K562 (cell line): ENCODE measurements around the gene ORM1.

ENCODE experiments used
- HIVEP1 ChIP-seq: fragments of 250-450 bp; sonication (Bioruptor Pico); IDR thresholded peaks from 2 replicates; pipeline ENCODE4 v1.4.0; 2020; ENCODE audit warnings: mild to moderate bottlenecking
- NFIC ChIP-seq: fragments of 450-650 bp; IDR thresholded peaks from 2 replicates; pipeline ENCODE4 v1.6.1; 2017; ENCODE audit warnings: mild to moderate bottlenecking, inconsistent platforms
- POLR2A ChIP-seq: fragments of 450-650 bp; conservative IDR thresholded peaks from 2 replicates; pipeline ENCODE4 v1.6.1; 2016
- RCOR1 ChIP-seq, 2 experiments: IDR thresholded peaks; 2 replicates each; pipeline ENCODE4 v1.6.1; 2012; ENCODE audit warnings: low read depth in 2 of 2, low read length in 2 of 2, borderline replicate concordance in 1 of 2, improper control_type of control experiment in 1 of 2
- YY1 ChIP-seq, 3 experiments: IDR thresholded peaks; 2 replicates each; pipeline ENCODE4 v1.6.1; 2011; ENCODE audit warnings: low read length in 2 of 3, mild to moderate bottlenecking in 2 of 3, moderate library complexity in 2 of 3, borderline replicate concordance in 1 of 3, control low read depth in 1 of 3, low read depth in 1 of 3; ENCODE audit not compliant: insufficient read depth in 3 of 3, insufficient replicate concordance in 2 of 3, control insufficient read depth in 1 of 3, insufficient read length in 1 of 3; ENCODE audit errors: extremely low read depth in 1 of 3
- ZNF143 ChIP-seq: sonication (generic); formaldehyde crosslinking; IDR thresholded peaks from 2 replicates; pipeline ENCODE4 v1.9.0; 2022; ENCODE audit warnings: mild to moderate bottlenecking, missing genetic modification reagents
- ZNF311 ChIP-seq: fragments of 250-450 bp; sonication (Bioruptor Pico); IDR thresholded peaks from 2 replicates; pipeline ENCODE4 v1.4.0; 2020; ENCODE audit warnings: mild to moderate bottlenecking, moderate library complexity
- TF ChIP-seq, protein P1 (sequence below), 2 experiments: fragments of 450-650 bp in 1 of 2; sonication (generic) in 1 of 2; formaldehyde crosslinking in 1 of 2; IDR thresholded peaks in 1 of 2; conservative IDR thresholded peaks in 1 of 2; 2 replicates each; pipeline versions ENCODE4 v1.6.1 to v1.8.1; 2016 to 2023; ENCODE audit warnings: mild to moderate bottlenecking in 2 of 2, moderate library complexity in 2 of 2, inconsistent platforms in 1 of 2, missing genetic modification reagents in 1 of 2
- TF ChIP-seq, protein P2 (sequence below), 3 experiments: IDR thresholded peaks in 2 of 3; conservative IDR thresholded peaks in 1 of 3; 2 replicates each; pipeline ENCODE4 v1.5.1; 2011 to 2012; ENCODE audit warnings: low read length in 3 of 3, mild to moderate bottlenecking in 3 of 3, control low read depth in 2 of 3, improper control_type of control experiment in 1 of 3, inconsistent platforms in 1 of 3, low read depth in 1 of 3, mixed read lengths in 1 of 3, moderate library complexity in 1 of 3; ENCODE audit not compliant: insufficient read depth in 2 of 3
- TF ChIP-seq, protein P3 (sequence below): sonication (generic); formaldehyde crosslinking; IDR thresholded peaks from 2 replicates; pipeline ENCODE4 v1.9.0; 2022; ENCODE audit warnings: mild to moderate bottlenecking, missing genetic modification reagents
- TF ChIP-seq, protein P4 (sequence below): IDR thresholded peaks from 2 replicates; pipeline ENCODE4 v1.6.1; 2011; ENCODE audit not compliant: insufficient read length; ENCODE audit errors: extremely low read depth
- TF ChIP-seq, protein P5 (sequence below): fragments of 450-650 bp; formaldehyde crosslinking; IDR thresholded peaks from 2 replicates; pipeline ENCODE4 v1.4.0; 2020; ENCODE audit warnings: mild to moderate bottlenecking, moderate library complexity

DNA sequence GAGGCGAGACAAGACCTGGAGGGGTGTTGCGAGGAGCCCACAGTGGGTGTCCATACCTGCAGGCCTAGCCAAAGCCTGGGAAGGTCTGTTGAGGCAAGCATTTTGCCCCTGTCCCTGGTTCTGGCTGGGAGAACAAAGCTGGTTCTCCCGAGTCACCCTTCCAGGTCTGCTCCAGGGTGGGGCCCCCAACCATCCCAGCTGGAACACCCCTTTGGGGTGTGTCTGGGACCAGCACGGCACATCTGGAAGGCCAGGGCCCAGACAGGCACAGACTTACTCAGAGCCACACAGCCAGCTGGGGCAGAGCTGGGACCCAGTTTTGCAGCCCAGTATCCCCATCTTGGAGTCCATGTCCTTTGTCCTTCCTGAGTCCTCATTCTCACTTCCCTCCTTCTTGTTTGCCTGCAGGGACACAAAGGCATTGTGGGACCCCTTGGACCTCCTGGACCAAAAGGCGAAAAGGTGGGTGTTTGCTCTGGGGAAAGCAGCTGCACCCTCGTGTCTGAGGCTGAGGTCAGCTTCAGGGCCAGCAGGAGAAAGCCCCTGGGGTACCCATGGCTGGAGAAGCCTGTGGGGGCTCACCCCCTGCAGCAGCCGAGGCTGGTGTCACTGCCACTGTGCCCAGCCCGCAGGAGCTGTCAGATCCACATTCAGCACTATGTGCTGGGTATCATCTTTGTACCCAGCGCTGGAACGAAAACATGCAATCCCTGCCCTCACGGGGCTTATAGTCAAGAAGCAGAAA, 38.4 kb upstream of the ORM1 start:
- no peak for TF ChIP-seq ZNF311
- TF ChIP-seq, protein P1, sequence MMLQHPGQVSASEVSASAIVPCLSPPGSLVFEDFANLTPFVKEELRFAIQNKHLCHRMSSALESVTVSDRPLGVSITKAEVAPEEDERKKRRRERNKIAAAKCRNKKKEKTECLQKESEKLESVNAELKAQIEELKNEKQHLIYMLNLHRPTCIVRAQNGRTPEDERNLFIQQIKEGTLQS (IDR thresholded peaks at IDR 0.05): no peak
- TF ChIP-seq, protein P1 (CRISPR knock-in tag; conservative IDR thresholded peaks at IDR 0.05): no peak
- TF ChIP-seq, protein P2, sequence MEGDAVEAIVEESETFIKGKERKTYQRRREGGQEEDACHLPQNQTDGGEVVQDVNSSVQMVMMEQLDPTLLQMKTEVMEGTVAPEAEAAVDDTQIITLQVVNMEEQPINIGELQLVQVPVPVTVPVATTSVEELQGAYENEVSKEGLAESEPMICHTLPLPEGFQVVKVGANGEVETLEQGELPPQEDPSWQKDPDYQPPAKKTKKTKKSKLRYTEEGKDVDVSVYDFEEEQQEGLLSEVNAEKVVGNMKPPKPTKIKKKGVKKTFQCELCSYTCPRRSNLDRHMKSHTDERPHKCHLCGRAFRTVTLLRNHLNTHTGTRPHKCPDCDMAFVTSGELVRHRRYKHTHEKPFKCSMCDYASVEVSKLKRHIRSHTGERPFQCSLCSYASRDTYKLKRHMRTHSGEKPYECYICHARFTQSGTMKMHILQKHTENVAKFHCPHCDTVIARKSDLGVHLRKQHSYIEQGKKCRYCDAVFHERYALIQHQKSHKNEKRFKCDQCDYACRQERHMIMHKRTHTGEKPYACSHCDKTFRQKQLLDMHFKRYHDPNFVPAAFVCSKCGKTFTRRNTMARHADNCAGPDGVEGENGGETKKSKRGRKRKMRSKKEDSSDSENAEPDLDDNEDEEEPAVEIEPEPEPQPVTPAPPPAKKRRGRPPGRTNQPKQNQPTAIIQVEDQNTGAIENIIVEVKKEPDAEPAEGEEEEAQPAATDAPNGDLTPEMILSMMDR (IDR thresholded peaks at IDR 0.05 in 2 of 3, conservative IDR thresholded peaks at IDR 0.05 in 1 of 3; ENCODE audit: insufficient read depth in 2 of 3, low read depth in 1 of 3, low read length in 3 of 3): no peak
- TF ChIP-seq, protein P3, sequence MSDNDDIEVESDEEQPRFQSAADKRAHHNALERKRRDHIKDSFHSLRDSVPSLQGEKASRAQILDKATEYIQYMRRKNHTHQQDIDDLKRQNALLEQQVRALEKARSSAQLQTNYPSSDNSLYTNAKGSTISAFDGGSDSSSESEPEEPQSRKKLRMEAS (CRISPR knock-in tag): no peak
- no peak for TF ChIP-seq RCOR1 (IDR thresholded peaks at IDR 0.05; ENCODE audit: borderline replicate concordance in 1 of 2, low read depth in 2 of 2, low read length in 2 of 2)
- no peak for TF ChIP-seq ZNF143 (CRISPR knock-in tag)
- TF ChIP-seq POLR2A: no peak
- TF ChIP-seq HIVEP1 (CRISPR knock-in tag): no peak
- TF ChIP-seq, protein P4, sequence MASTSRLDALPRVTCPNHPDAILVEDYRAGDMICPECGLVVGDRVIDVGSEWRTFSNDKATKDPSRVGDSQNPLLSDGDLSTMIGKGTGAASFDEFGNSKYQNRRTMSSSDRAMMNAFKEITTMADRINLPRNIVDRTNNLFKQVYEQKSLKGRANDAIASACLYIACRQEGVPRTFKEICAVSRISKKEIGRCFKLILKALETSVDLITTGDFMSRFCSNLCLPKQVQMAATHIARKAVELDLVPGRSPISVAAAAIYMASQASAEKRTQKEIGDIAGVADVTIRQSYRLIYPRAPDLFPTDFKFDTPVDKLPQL: no peak
- no peak for TF ChIP-seq NFIC
- TF ChIP-seq YY1 (IDR thresholded peaks at IDR 0.05; ENCODE audit: borderline replicate concordance in 1 of 3, control insufficient read depth in 1 of 3, extremely low read depth in 1 of 3, insufficient read depth in 3 of 3, insufficient read length in 1 of 3, insufficient replicate concordance in 2 of 3, low read depth in 1 of 3, low read length in 2 of 3): no peak
- TF ChIP-seq, protein P5, sequence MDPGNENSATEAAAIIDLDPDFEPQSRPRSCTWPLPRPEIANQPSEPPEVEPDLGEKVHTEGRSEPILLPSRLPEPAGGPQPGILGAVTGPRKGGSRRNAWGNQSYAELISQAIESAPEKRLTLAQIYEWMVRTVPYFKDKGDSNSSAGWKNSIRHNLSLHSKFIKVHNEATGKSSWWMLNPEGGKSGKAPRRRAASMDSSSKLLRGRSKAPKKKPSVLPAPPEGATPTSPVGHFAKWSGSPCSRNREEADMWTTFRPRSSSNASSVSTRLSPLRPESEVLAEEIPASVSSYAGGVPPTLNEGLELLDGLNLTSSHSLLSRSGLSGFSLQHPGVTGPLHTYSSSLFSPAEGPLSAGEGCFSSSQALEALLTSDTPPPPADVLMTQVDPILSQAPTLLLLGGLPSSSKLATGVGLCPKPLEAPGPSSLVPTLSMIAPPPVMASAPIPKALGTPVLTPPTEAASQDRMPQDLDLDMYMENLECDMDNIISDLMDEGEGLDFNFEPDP: no peak
